ENCODE data around the gene MAP3K8. TPM values are rescaled to one million over a fixed set of nuclear protein-coding genes. Genes with fewer than 3 reads are reported as not detected.

The MAP3K8 gene
- total and polyA plus RNA-seq, 9 of the 15 experiments (the other 6 are each of a cell fraction or from before 2014, with no cell fraction given) = 6.9 to 23.6 (median 13.6) TPM

GRCh38 chr10:30417301-30417700, 16.7 kb upstream of the MAP3K8 start:
- Histone ChIP-seq H3K36me3 (ENCODE audit: control insufficient read depth, insufficient read depth, low read length) (no peaks in the 10 kb centered on the region), H3K79me2 (ENCODE audit: control insufficient read depth, insufficient read depth, low read length) (no peaks in the 10 kb centered on the region), H3K9me1 (ENCODE audit: control insufficient read depth, insufficient read depth, low read length) (no peaks in the 10 kb centered on the region), H3K4me2 (ENCODE audit: insufficient read depth, low read length) (no peak overlapping the region), H2AFZ (ENCODE audit: low read depth, low read length) (peak overlapping the region; percentile 67), H3K4me1 (replicated peaks in 1 of 2; ENCODE audit: control insufficient read depth in 2 of 2, insufficient read depth in 2 of 2, low read length in 2 of 2) (peaks cover 5 to 21% of the 10 kb centered on the region in 2 experiments; a peak in 4 of 5 replicates), H3K9me3 (replicated peaks; ENCODE audit: control insufficient read depth, insufficient read depth, low read depth, low read length) (no peaks in the 10 kb centered on the region), H3K4me3 (no peak overlapping the region), H4K20me1 (replicated peaks; ENCODE audit: control insufficient read depth, insufficient read depth, low read length) (no peaks in the 10 kb centered on the region), H3K27me3 (ENCODE audit: control insufficient read depth in 2 of 2, insufficient read depth in 2 of 2, low read length in 2 of 2) (no peaks in the 10 kb centered on the region), H3K27ac (ENCODE audit: extremely low read depth, low read depth, low read length) (peak overlapping the region; percentile 25; the same call in 1 of the 3 replicates), H3K9ac (ENCODE audit: insufficient read depth in 1 of 2, low read depth in 2 of 2, low read length in 2 of 2) (peak overlapping the region in 1 of 2 experiments; percentile 8; a peak in 1 of 4 replicates)
- no peak for TF ChIP-seq ZNF263 (CRISPR knock-in tag; IDR thresholded peaks at IDR 0.05; ENCODE audit: borderline replicate concordance)
- ChIA-PET CTCF (ENCODE audit: low intra/inter-chr PET ratio) (no interaction called here), POLR2A (interaction anchor here (0.6 kb wide), 1 partner anchor 18 kb away, joined by 3 read pairs; no protein-coding TSS in a partner anchor)
- 70% methylated on average over 3 of the region's 3 CpGs for WGBS (ENCODE audit: insufficient coverage, low coverage, missing lambda C conversion rate)
- intact Hi-C loops (cut with micrococcal nuclease) (no loop called here), in situ Hi-C loops (cut with MboI) (no loop called here)
- ATAC-seq = no peak
- TSS peak; percentile 41 for BruUV-seq (replicated peaks)
- DNase-seq (ENCODE audit: extremely low read depth in 1 of 4, low spot score in 3 of 4) = no peak
- no peak for FAIRE-seq

GRCh38 chr10:30420266-30420665, 13.7 kb upstream of the MAP3K8 start:
- no peak overlapping the region for H3K4me2 ChIP-seq (ENCODE audit: insufficient read depth, low read length)
- 76% methylated on average over 2 of the region's 2 CpGs for WGBS (ENCODE audit: insufficient coverage, low coverage, missing lambda C conversion rate)
- no TSS peak for BruUV-seq (replicated peaks)
- TF ChIP-seq RBM25 (IDR thresholded peaks at IDR 0.05; ENCODE audit: low read depth, low read length, severe bottlenecking) = no peak
- TF ChIP-seq, protein P1, sequence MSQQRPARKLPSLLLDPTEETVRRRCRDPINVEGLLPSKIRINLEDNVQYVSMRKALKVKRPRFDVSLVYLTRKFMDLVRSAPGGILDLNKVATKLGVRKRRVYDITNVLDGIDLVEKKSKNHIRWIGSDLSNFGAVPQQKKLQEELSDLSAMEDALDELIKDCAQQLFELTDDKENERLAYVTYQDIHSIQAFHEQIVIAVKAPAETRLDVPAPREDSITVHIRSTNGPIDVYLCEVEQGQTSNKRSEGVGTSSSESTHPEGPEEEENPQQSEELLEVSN (IDR thresholded peaks at IDR 0.05; ENCODE audit: borderline replicate concordance in 1 of 2, extremely low read depth in 1 of 2, insufficient read depth in 1 of 2, insufficient read length in 1 of 2, low read depth in 1 of 2, low read length in 1 of 2, poor library complexity in 1 of 2, severe bottlenecking in 1 of 2) = no peak
- TF ChIP-seq ZNF717 (CRISPR knock-in tag; IDR thresholded peaks at IDR 0.05) = no peak
- TF ChIP-seq, protein P2, sequence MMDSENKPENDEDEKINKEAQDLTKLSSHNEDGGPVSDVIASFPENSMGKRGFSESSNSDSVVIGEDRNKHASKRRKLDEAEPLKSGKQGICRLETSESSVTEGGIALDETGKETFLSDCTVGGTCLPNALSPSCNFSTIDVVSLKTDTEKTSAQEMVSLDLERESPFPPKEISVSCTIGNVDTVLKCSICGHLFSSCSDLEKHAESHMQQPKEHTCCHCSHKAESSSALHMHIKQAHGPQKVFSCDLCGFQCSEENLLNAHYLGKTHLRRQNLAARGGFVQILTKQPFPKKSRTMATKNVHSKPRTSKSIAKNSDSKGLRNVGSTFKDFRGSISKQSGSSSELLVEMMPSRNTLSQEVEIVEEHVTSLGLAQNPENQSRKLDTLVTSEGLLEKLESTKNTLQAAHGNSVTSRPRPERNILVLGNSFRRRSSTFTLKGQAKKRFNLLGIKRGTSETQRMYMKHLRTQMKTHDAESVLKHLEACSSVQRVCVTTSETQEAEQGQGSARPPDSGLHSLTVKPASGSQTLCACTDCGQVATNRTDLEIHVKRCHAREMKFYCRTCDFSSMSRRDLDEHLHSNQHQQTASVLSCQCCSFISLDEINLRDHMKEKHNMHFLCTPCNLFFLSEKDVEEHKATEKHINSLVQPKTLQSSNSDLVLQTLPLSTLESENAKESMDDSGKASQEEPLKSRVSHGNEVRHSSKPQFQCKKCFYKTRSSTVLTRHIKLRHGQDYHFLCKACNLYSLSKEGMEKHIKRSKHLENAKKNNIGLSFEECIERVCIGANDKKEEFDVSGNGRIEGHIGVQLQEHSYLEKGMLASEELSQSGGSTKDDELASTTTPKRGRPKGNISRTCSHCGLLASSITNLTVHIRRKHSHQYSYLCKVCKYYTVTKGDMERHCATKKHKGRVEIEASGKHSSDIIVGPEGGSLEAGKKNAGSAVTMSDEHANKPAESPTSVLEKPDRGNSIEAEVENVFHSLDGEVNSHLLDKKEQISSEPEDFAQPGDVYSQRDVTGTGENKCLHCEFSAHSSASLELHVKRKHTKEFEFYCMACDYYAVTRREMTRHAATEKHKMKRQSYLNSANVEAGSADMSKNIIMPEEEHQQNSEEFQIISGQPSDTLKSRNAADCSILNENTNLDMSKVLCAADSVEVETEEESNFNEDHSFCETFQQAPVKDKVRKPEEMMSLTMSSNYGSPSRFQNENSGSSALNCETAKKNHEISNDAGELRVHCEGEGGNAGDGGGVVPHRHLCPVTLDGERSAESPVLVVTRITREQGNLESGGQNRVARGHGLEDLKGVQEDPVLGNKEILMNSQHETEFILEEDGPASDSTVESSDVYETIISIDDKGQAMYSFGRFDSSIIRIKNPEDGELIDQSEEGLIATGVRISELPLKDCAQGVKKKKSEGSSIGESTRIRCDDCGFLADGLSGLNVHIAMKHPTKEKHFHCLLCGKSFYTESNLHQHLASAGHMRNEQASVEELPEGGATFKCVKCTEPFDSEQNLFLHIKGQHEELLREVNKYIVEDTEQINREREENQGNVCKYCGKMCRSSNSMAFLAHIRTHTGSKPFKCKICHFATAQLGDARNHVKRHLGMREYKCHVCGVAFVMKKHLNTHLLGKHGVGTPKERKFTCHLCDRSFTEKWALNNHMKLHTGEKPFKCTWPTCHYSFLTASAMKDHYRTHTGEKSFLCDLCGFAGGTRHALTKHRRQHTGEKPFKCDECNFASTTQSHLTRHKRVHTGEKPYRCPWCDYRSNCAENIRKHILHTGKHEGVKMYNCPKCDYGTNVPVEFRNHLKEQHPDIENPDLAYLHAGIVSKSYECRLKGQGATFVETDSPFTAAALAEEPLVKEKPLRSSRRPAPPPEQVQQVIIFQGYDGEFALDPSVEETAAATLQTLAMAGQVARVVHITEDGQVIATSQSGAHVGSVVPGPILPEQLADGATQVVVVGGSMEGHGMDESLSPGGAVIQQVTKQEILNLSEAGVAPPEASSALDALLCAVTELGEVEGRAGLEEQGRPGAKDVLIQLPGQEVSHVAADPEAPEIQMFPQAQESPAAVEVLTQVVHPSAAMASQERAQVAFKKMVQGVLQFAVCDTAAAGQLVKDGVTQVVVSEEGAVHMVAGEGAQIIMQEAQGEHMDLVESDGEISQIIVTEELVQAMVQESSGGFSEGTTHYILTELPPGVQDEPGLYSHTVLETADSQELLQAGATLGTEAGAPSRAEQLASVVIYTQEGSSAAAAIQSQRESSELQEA (IDR thresholded peaks at IDR 0.05; ENCODE audit: low read depth) = no peak

More at GRCh38 chr10:30420266-30420665, 13.7 kb upstream of the MAP3K8 start:
- ChIA-PET CTCF (ENCODE audit: low intra/inter-chr PET ratio) (no interaction called here), POLR2A (interaction anchor here (0.6 to 4.4 kb wide), 3 partner anchors 11 to 28 kb away, joined by 3 to 19 read pairs (median 12); no protein-coding TSS in a partner anchor)
- Histone ChIP-seq H2AFZ (ENCODE audit: low read depth, low read length) (0 out of 2 replicates have a peak overlapping the region, but pooled peaks have one; percentile 29), H3K4me1 (replicated peaks in 1 of 2; ENCODE audit: control insufficient read depth in 2 of 2, insufficient read depth in 2 of 2, low read length in 2 of 2) (peaks cover 8 to 36% of the 10 kb centered on the region in 2 experiments), H4K20me1 (replicated peaks; ENCODE audit: control insufficient read depth, insufficient read depth, low read length) (no peaks in the 10 kb centered on the region), H3K36me3 (ENCODE audit: control insufficient read depth, insufficient read depth, low read length) (no peaks in the 10 kb centered on the region), H3K9ac (ENCODE audit: insufficient read depth in 1 of 2, low read depth in 2 of 2, low read length in 2 of 2) (no peak overlapping the region), H3K4me3 (no peak overlapping the region), H3K27ac (ENCODE audit: extremely low read depth, low read depth, low read length) (no peak overlapping the region), H3K9me3 (replicated peaks; ENCODE audit: control insufficient read depth, insufficient read depth, low read depth, low read length) (no peaks in the 10 kb centered on the region), H3K27me3 (ENCODE audit: control insufficient read depth in 2 of 2, insufficient read depth in 2 of 2, low read length in 2 of 2) (no peaks in the 10 kb centered on the region), H3K79me2 (ENCODE audit: control insufficient read depth, insufficient read depth, low read length) (no peaks in the 10 kb centered on the region), H3K9me1 (ENCODE audit: control insufficient read depth, insufficient read depth, low read length) (no peaks in the 10 kb centered on the region)
- intact Hi-C loops (cut with micrococcal nuclease) = no loop called here
- FAIRE-seq = no peak
- in situ Hi-C loops (cut with MboI) = no loop called here
- ATAC-seq = 0 out of 3 replicates have a peak, but pooled peaks have one; percentile 8
- DNase-seq (ENCODE audit: extremely low read depth in 1 of 4, low spot score in 3 of 4) = no peak
